ENCODE results near the gene PCDHA10. TPM values are rescaled to one million over a fixed set of nuclear protein-coding genes. Genes with fewer than 3 reads are reported as not detected.

Gene PCDHA10
- total and polyA plus RNA-seq, 2 of the 13 experiments (the other 11 are each of a cell fraction or from before 2014, with no cell fraction given), result 0.01 to 0.02 TPM

DNA sequence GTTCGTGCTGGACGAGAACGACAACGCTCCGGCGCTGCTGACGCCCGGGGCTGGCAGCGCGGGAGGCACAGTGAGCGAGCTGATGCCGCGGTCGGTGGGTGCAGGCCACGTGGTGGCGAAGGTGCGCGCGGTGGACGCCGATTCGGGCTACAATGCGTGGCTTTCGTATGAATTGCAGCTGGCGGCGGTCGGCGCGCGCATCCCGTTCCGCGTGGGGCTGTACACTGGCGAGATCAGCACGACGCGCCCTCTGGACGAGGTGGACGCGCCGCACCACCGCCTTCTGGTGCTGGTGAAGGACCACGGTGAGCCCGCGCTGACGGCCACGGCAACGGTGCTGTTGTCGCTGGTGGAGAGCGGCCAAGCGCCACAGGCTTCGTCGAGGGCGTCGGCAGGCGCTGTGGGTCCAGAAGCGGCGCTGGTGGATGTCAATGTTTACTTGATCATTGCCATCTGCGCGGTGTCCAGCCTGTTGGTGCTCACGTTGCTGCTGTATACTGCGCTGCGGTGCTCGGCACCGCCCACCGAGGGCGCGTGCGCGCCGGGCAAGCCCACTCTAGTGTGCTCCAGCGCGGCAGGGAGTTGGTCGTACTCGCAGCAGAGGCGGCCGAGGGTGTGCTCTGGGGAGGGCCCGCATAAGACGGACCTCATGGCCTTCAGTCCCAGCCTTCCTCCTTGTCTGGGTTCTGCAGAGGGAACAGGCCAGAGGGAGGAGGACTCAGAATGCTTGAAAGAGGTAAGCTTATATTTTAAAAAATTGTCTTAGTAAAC, 28.4 kb downstream of the PCDHA10 start:
- Histone ChIP-seq H3K9me3 (ENCODE audit: low read length) (no peaks in the 10 kb centered on the region), H3K36me3 (replicated peaks in 1 of 2; ENCODE audit: control insufficient read depth in 1 of 2, insufficient read depth in 2 of 2, low read length in 2 of 2) (no peaks in the 10 kb centered on the region), H3K9ac (ENCODE audit: insufficient read depth, low read depth, low read length) (no peak overlapping the region), H3K4me3 (replicated peaks in 1 of 3; ENCODE audit: insufficient read depth in 1 of 3, low read depth in 2 of 3, low read length in 3 of 3) (no peak overlapping the region), H2AFZ (ENCODE audit: low read length) (no peak overlapping the region), H4K20me1 (ENCODE audit: insufficient read depth, low read length) (no peaks in the 10 kb centered on the region), H3K4me1 (ENCODE audit: insufficient read depth, low read length) (no peaks in the 10 kb centered on the region), H3K27me3 (ENCODE audit: control insufficient read depth in 1 of 2, insufficient read depth in 2 of 2, low read length in 2 of 2) (no peaks in the 10 kb centered on the region), H3K27ac (ENCODE audit: extremely low read length, insufficient read depth, low read length) (no peak overlapping the region), H3K79me2 (ENCODE audit: insufficient read depth, low read length) (no peaks in the 10 kb centered on the region), H3K4me2 (ENCODE audit: low read depth, low read length) (no peak overlapping the region)
- intact Hi-C loops (cut with micrococcal nuclease; ENCODE audit: unreplicated experiment) (no loop called here), in situ Hi-C loops (cut with HindIII; ENCODE audit: extremely low pct_ligation_motif_present, low pct_unique_long_range_greater_than_20kb) (no loop called here)
- ATAC-seq (no peak), FAIRE-seq (no peak), DNase-seq (ENCODE audit: low spot score) (no peak)
- POLR2A ChIA-PET, result no interaction called here
- no TSS peak for BruUV-seq (replicated peaks)
- WGBS (ENCODE audit: low lambda C conversion rate), result 88% methylated on average over 71 of the region's 79 CpGs
- TF ChIP-seq, protein P1, sequence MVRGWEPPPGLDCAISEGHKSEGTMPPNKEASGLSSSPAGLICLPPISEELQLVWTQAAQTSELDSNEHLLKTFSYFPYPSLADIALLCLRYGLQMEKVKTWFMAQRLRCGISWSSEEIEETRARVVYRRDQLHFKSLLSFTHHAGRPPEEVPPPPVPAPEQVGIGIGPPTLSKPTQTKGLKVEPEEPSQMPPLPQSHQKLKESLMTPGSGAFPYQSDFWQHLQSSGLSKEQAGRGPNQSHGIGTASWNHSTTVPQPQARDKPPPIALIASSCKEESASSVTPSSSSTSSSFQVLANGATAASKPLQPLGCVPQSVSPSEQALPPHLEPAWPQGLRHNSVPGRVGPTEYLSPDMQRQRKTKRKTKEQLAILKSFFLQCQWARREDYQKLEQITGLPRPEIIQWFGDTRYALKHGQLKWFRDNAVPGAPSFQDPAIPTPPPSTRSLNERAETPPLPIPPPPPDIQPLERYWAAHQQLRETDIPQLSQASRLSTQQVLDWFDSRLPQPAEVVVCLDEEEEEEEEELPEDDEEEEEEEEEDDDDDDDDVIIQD (CRISPR knock-in tag; IDR thresholded peaks at IDR 0.05; ENCODE audit: low read depth), result no peak
- TF ChIP-seq, protein P2, sequence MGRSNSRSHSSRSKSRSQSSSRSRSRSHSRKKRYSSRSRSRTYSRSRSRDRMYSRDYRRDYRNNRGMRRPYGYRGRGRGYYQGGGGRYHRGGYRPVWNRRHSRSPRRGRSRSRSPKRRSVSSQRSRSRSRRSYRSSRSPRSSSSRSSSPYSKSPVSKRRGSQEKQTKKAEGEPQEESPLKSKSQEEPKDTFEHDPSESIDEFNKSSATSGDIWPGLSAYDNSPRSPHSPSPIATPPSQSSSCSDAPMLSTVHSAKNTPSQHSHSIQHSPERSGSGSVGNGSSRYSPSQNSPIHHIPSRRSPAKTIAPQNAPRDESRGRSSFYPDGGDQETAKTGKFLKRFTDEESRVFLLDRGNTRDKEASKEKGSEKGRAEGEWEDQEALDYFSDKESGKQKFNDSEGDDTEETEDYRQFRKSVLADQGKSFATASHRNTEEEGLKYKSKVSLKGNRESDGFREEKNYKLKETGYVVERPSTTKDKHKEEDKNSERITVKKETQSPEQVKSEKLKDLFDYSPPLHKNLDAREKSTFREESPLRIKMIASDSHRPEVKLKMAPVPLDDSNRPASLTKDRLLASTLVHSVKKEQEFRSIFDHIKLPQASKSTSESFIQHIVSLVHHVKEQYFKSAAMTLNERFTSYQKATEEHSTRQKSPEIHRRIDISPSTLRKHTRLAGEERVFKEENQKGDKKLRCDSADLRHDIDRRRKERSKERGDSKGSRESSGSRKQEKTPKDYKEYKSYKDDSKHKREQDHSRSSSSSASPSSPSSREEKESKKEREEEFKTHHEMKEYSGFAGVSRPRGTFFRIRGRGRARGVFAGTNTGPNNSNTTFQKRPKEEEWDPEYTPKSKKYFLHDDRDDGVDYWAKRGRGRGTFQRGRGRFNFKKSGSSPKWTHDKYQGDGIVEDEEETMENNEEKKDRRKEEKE (IDR thresholded peaks at IDR 0.05), result no peak
- TF ChIP-seq SIN3B (IDR thresholded peaks at IDR 0.05; ENCODE audit: low read length) (no peak), MTA3 (CRISPR knock-in tag; IDR thresholded peaks at IDR 0.05) (no peak)
- CTCF ChIA-PET (ENCODE audit: low intra/inter-chr PET ratio, low total read pairs), result no interaction called here
